Germinal center (tissue), 1 donor: ENCODE results near the gene RHOT1.
"Not testable (repeated sequence)": the region's sequence is repeated elsewhere in the genome, so short reads cannot be mapped to it uniquely, and the experiment has no call there.

Experiments used
- DNase-seq: peaks from one replicate; pipeline ENCODE4 v3.0.0; 2012; ENCODE audit warnings: mixed read lengths, low spot score

Gene RHOT1

GRCh38 chr17:32227910-32228309, 85.6 kb downstream of the RHOT1 start:
- no peak for DNase-seq

- DNase-seq = no peak
Measured at GRCh38 chr17:32235588-32235987, 93.3 kb downstream of the RHOT1 start.

- no peak for DNase-seq
Measured at GRCh38 chr17:32239456-32239855, 97.2 kb downstream of the RHOT1 start.

- no peak for DNase-seq
Measured at GRCh38 chr17:32240750-32241149, 98.4 kb downstream of the RHOT1 start.

- DNase-seq = no peak
Measured at GRCh38 chr17:32241640-32242039, 99.3 kb downstream of the RHOT1 start.

- no peak for DNase-seq
Measured at GRCh38 chr17:32249475-32249874, 107.2 kb downstream of the RHOT1 start.

GRCh38 chr17:32253117-32253611, 110.9 kb downstream of the RHOT1 start:
- peak; percentile 77 for DNase-seq

- no peak for DNase-seq
Measured at GRCh38 chr17:32256012-32256700, 113.9 kb downstream of the RHOT1 start.

GRCh38 chr17:32256701-32257019, 114.4 kb downstream of the RHOT1 start:
- no peak for DNase-seq

GRCh38 chr17:32258383-32259140, 116.3 kb downstream of the RHOT1 start:
- no peak for DNase-seq

- DNase-seq = no peak
Measured at GRCh38 chr17:32259586-32259985, 117.3 kb downstream of the RHOT1 start.

- no peak for DNase-seq
Measured at GRCh38 chr17:32261417-32261736, 119.1 kb downstream of the RHOT1 start.

- no peak for DNase-seq
Measured at GRCh38 chr17:32261936-32262510, 119.7 kb downstream of the RHOT1 start.

GRCh38 chr17:32263515-32263914, 121.2 kb downstream of the RHOT1 start:
- DNase-seq = not testable (repeated sequence)

GRCh38 chr17:32264140-32264799, 122.0 kb downstream of the RHOT1 start:
- DNase-seq = no peak

- no peak for DNase-seq
Measured at GRCh38 chr17:32264823-32265191, 122.5 kb downstream of the RHOT1 start.

- peak; percentile 45 for DNase-seq
Measured at GRCh38 chr17:32265192-32265923, 123.1 kb downstream of the RHOT1 start, which contains the start of gene RHBDL3. Gene RHBDL3 (plus strand): TSS chr17:32265832. CDS start chr17:32266190, 358 bp downstream.

- DNase-seq = no peak
Measured at GRCh38 chr17:32266051-32266388, 123.7 kb downstream of the RHOT1 start.

- DNase-seq = no peak
Measured at GRCh38 chr17:32266389-32267301, 124.3 kb downstream of the RHOT1 start.

GRCh38 chr17:32267690-32268205, 125.4 kb downstream of the RHOT1 start:
- no peak for DNase-seq
